ENCODE data around the gene EGFLAM. TPM values are rescaled to one million over a fixed set of nuclear protein-coding genes. Genes with fewer than 3 reads are reported as not detected.

The EGFLAM gene
- total and polyA plus RNA-seq, 10 of the 15 experiments (the other 5 are each of a cell fraction or from before 2014, with no cell fraction given), result 0.37 TPM; not detected in 9

DNA sequence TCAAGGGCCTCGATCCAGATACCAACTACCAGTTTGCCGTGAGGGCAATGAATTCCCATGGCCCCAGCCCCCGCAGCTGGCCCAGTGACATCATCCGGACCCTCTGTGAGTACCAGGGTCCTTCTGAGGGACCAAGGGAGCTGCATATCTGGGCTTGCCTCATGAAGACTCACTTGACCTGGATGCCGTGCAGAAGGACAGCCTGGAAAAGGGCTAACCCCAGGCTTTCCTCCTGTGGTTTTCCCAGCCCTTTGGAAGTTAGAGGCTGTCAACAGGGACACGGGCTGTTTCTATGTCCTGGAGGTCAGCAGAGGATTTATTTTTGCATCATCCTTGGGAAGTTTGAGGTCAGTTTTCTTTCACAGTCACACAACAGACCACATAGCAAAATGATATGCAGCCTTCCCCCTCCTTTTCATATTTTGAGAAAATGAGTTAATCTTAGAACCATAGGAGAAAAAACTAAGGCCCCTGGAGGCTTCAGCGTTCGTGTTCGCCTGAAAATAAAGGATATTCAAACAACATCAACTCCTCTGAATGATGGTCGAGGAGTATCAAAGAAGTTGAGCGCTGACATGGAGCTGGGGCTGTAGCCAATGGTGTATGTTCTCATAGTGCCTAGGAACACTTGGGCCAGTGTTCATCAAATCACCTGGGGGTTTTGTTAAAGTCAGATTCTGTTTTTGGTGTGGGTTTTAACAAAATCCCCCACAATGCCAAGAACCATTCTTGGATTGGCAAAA, 112.2 kb downstream of the EGFLAM start:
- H3K9ac ChIP-seq (ENCODE audit: control insufficient read depth, insufficient read depth, low read length), result no peak overlapping the region
- DNase-seq (ENCODE audit: low read depth, low spot score) (no peak), FAIRE-seq (no peak), ATAC-seq (no peak)
- H4K20me1 ChIP-seq (ENCODE audit: control insufficient read depth, insufficient read depth), result no peaks in the 10 kb centered on the region
- no peak overlapping the region for H3K4me3 ChIP-seq
- intact Hi-C loops (cut with micrococcal nuclease; ENCODE audit: unreplicated experiment), result no loop called here
- no peaks in the 10 kb centered on the region for H3K79me2 ChIP-seq (ENCODE audit: control insufficient read depth, insufficient read depth, low read length)
- 22% methylated on average over 11 of the region's 11 CpGs for WGBS (ENCODE audit: insufficient coverage, insufficient replicate concordance, low lambda C conversion rate, missing lambda C conversion rate)
- no TSS peak for BruUV-seq (replicated peaks)
- H3K4me1 ChIP-seq (ENCODE audit: control insufficient read depth, insufficient read depth, low read length), result no peaks in the 10 kb centered on the region
- H2AFZ ChIP-seq (ENCODE audit: control insufficient read depth, low read depth, low read length), result no peak overlapping the region
- ChIA-PET SMC1A (ENCODE audit: uncharacterized antibody, unreplicated experiment) (no interaction called here), POLR2A (no interaction called here), RAD21 (ENCODE audit: unreplicated experiment) (no interaction called here), CTCF (interaction anchor here (1.4 kb wide), 1 partner anchor 12 kb away, joined by 7 read pairs; no protein-coding TSS in a partner anchor)
- no peak overlapping the region for H3K27ac ChIP-seq (ENCODE audit: control insufficient read depth, insufficient read depth)
- in situ Hi-C loops (cut with MboI), result no loop called here
- H3K9me3 ChIP-seq (replicated peaks; ENCODE audit: control insufficient read depth, insufficient read depth, low read length), result no peaks in the 10 kb centered on the region
- H3K27me3 ChIP-seq (replicated peaks in 1 of 2; ENCODE audit: control insufficient read depth in 2 of 2, insufficient read depth in 2 of 2, low read length in 1 of 2), result no peaks in the 10 kb centered on the region
- no peaks in the 10 kb centered on the region for H3K36me3 ChIP-seq (ENCODE audit: control insufficient read depth in 2 of 2, insufficient read depth in 2 of 2, low read length in 1 of 2)
- no peak overlapping the region for H3K4me2 ChIP-seq (ENCODE audit: control insufficient read depth, insufficient read depth)
- TF ChIP-seq, protein P1, sequence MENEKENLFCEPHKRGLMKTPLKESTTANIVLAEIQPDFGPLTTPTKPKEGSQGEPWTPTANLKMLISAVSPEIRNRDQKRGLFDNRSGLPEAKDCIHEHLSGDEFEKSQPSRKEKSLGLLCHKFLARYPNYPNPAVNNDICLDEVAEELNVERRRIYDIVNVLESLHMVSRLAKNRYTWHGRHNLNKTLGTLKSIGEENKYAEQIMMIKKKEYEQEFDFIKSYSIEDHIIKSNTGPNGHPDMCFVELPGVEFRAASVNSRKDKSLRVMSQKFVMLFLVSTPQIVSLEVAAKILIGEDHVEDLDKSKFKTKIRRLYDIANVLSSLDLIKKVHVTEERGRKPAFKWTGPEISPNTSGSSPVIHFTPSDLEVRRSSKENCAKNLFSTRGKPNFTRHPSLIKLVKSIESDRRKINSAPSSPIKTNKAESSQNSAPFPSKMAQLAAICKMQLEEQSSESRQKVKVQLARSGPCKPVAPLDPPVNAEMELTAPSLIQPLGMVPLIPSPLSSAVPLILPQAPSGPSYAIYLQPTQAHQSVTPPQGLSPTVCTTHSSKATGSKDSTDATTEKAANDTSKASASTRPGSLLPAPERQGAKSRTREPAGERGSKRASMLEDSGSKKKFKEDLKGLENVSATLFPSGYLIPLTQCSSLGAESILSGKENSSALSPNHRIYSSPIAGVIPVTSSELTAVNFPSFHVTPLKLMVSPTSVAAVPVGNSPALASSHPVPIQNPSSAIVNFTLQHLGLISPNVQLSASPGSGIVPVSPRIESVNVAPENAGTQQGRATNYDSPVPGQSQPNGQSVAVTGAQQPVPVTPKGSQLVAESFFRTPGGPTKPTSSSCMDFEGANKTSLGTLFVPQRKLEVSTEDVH (IDR thresholded peaks at IDR 0.05; ENCODE audit: low read depth, partially characterized antibody), result no peak
- TF ChIP-seq, protein P2, sequence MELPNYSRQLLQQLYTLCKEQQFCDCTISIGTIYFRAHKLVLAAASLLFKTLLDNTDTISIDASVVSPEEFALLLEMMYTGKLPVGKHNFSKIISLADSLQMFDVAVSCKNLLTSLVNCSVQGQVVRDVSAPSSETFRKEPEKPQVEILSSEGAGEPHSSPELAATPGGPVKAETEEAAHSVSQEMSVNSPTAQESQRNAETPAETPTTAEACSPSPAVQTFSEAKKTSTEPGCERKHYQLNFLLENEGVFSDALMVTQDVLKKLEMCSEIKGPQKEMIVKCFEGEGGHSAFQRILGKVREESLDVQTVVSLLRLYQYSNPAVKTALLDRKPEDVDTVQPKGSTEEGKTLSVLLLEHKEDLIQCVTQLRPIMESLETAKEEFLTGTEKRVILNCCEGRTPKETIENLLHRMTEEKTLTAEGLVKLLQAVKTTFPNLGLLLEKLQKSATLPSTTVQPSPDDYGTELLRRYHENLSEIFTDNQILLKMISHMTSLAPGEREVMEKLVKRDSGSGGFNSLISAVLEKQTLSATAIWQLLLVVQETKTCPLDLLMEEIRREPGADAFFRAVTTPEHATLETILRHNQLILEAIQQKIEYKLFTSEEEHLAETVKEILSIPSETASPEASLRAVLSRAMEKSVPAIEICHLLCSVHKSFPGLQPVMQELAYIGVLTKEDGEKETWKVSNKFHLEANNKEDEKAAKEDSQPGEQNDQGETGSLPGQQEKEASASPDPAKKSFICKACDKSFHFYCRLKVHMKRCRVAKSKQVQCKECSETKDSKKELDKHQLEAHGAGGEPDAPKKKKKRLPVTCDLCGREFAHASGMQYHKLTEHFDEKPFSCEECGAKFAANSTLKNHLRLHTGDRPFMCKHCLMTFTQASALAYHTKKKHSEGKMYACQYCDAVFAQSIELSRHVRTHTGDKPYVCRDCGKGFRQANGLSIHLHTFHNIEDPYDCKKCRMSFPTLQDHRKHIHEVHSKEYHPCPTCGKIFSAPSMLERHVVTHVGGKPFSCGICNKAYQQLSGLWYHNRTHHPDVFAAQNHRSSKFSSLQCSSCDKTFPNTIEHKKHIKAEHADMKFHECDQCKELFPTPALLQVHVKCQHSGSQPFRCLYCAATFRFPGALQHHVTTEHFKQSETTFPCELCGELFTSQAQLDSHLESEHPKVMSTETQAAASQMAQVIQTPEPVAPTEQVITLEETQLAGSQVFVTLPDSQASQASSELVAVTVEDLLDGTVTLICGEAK (IDR thresholded peaks at IDR 0.05; ENCODE audit: borderline replicate concordance), result no peak
- TF ChIP-seq, protein P3, sequence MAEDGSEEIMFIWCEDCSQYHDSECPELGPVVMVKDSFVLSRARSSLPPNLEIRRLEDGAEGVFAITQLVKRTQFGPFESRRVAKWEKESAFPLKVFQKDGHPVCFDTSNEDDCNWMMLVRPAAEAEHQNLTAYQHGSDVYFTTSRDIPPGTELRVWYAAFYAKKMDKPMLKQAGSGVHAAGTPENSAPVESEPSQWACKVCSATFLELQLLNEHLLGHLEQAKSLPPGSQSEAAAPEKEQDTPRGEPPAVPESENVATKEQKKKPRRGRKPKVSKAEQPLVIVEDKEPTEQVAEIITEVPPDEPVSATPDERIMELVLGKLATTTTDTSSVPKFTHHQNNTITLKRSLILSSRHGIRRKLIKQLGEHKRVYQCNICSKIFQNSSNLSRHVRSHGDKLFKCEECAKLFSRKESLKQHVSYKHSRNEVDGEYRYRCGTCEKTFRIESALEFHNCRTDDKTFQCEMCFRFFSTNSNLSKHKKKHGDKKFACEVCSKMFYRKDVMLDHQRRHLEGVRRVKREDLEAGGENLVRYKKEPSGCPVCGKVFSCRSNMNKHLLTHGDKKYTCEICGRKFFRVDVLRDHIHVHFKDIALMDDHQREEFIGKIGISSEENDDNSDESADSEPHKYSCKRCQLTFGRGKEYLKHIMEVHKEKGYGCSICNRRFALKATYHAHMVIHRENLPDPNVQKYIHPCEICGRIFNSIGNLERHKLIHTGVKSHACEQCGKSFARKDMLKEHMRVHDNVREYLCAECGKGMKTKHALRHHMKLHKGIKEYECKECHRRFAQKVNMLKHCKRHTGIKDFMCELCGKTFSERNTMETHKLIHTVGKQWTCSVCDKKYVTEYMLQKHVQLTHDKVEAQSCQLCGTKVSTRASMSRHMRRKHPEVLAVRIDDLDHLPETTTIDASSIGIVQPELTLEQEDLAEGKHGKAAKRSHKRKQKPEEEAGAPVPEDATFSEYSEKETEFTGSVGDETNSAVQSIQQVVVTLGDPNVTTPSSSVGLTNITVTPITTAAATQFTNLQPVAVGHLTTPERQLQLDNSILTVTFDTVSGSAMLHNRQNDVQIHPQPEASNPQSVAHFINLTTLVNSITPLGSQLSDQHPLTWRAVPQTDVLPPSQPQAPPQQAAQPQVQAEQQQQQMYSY (CRISPR knock-in tag; IDR thresholded peaks at IDR 0.05), result no peak
- TF ChIP-seq ZNF274 (IDR thresholded peaks at IDR 0.05; ENCODE audit: insufficient read depth, insufficient read length), result no peak
- TF ChIP-seq, protein P4, sequence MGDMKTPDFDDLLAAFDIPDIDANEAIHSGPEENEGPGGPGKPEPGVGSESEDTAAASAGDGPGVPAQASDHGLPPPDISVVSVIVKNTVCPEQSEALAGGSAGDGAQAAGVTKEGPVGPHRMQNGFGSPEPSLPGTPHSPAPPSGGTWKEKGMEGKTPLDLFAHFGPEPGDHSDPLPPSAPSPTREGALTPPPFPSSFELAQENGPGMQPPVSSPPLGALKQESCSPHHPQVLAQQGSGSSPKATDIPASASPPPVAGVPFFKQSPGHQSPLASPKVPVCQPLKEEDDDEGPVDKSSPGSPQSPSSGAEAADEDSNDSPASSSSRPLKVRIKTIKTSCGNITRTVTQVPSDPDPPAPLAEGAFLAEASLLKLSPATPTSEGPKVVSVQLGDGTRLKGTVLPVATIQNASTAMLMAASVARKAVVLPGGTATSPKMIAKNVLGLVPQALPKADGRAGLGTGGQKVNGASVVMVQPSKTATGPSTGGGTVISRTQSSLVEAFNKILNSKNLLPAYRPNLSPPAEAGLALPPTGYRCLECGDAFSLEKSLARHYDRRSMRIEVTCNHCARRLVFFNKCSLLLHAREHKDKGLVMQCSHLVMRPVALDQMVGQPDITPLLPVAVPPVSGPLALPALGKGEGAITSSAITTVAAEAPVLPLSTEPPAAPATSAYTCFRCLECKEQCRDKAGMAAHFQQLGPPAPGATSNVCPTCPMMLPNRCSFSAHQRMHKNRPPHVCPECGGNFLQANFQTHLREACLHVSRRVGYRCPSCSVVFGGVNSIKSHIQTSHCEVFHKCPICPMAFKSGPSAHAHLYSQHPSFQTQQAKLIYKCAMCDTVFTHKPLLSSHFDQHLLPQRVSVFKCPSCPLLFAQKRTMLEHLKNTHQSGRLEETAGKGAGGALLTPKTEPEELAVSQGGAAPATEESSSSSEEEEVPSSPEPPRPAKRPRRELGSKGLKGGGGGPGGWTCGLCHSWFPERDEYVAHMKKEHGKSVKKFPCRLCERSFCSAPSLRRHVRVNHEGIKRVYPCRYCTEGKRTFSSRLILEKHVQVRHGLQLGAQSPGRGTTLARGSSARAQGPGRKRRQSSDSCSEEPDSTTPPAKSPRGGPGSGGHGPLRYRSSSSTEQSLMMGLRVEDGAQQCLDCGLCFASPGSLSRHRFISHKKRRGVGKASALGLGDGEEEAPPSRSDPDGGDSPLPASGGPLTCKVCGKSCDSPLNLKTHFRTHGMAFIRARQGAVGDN (IDR thresholded peaks at IDR 0.05), result no peak
- TF ChIP-seq TCF3 (IDR thresholded peaks at IDR 0.05; ENCODE audit: borderline replicate concordance, insufficient read depth, low read depth, low read length), result no peak
- no peak for TF ChIP-seq BCL11A (IDR thresholded peaks at IDR 0.05; ENCODE audit: low read depth, low read length)

Data from GM12878 (cell line).